Inflammatory macrophage (primary cell): ENCODE results near the gene PEX11B.

Experiments
- DNase-seq, 2 donors: peaks; one replicate each; pipeline ENCODE4 v3.0.0-alpha.2; 2020 to 2022
- total RNA-seq, 18 experiments: gene quantifications; one replicate each; lab custom pipeline; 2026; ENCODE audit warnings: mixed read lengths in 6 of 18, inconsistent platforms in 2 of 18; lab: John Stamatoyannopoulos, UW

Gene PEX11B, protein sequence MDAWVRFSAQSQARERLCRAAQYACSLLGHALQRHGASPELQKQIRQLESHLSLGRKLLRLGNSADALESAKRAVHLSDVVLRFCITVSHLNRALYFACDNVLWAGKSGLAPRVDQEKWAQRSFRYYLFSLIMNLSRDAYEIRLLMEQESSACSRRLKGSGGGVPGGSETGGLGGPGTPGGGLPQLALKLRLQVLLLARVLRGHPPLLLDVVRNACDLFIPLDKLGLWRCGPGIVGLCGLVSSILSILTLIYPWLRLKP
- total RNA-seq = 7.0 to 20.4 (median 14.5) reads per million in 18 experiments

DNA sequence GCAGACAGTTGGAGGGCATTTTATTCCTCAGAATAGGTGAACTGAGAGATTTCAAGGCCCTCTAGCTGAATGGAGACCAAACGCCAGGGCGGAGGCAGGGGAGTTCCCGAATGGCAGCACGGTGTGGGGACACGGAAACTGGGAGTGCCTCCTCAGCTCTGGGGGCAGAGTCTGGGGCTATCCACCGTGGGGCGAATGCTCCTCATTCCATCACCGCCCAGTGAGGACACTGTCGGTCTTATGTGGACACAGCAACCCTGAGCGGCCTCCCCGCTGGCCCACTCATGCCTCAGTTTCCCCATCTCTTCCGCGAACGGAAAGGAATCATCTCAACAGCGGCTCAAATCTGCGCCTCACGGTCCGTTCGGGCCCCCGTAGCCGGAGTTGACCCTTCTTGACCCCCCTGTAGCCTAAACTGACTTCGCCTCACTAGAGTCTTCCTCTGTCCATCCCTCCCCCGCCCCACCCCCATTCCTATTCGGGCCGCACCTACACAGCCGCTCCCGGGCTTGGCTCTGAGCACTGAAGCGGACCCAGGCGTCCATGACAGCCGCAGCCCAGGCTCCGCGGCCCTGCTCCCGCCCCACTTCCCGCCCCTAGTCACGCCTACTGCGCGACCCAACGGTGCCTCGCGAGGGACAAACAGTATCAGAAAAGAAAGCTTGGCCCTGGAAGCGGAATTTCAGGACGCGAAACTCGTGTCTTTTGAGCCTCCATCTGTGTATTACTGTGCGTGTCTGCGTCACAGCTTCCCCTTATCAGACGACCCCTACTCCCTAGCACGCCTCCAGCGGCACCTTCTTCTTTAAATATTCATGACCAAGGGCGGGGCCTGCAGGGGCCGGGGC is at the start of gene PEX11B:
Gene PEX11B (minus strand): TSS at position 574 of the 848 bp plus-strand sequence. CDS start 29 bp downstream, at position 545.
- DNase-seq = peak; percentile 91

DNA sequence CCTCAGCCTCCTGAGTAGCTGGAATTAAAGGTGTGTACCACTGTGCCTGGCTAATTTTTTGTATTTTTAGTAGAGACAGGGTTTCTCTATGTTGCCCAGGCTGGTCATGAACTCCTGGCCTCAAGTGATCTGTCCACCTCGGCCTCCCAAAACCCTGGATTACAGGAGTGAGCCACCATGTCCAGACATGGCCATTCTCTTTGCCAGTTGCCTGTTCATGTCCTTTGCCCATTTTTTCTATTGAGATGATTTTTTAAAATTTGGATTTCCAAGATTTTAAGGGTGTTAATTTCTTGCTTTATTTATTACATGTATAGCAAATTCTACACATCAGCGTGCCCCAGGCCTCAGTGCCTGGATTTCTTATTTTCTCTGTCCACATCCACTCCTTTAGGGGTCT is 48.8 kb upstream of the PEX11B start:
- peak in 1 of 2 donors; percentile 1 for DNase-seq

DNA sequence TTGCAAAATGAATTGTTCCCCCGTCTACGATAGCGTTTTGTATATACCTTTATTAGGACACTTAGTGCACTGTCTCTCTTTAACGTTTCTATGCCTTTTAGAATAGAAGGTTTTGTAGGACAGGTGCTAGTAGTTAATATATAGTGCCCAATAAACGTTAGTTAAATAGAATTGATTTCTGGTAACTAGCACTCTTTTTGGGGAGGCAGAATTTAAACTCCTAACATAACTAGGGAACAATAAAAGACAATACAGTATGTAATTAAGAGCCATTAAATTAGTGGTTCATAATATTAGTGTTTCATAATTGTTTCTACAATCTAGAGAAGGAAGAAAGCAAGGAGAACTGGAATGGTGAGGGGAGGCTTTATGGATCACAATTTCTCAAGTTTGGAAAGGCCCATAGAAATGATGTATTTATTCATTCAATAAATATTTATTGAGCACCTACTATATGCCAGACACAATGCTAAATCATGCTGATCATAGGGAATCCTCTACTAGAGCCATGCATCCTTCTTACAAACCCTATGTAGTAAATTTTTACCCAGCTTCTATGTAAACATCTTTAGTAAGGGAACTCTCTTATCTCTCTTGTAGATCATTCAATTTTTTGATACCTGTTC is 46.7 kb upstream of the PEX11B start:
- peak in 1 of 2 donors; percentile 0 for DNase-seq

DNA sequence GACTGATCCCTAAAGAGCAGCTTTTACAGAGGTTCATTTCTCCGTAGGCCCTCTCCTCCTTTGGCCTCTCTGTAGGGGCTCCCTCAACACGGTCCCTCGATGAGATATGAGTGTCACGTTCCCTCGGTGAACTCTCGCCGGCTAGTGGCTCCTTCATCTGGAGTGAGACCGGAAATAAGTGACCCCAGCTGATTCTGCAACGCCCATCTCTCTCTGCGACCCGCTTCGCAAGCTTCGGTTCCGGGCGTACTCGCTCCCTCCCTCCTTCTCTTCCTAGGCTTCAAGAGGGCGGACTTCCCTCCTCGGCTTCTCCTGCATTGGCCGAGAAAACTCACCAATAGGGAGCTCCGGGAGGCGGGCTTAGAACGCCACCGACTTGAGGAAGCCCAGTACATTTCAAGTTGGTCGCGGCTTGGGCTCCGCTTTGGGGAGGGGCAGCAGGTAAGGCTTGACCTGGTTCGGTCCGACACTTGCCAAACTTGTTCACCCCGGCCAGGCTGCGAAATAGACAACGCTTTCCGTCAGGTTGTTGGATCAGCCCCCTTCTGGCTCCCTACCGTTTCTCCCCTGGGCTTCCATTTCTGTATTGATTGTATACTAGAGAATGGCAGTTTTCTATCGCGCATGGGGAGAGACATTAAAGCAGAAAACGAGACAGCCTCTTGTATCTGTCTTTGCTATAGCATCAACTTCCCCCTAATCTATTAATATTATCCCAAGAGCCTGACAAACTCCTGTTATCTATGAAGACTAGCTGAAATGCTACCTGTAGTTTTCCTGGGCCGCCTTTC is 46.0 kb upstream of the PEX11B start, which contains the start of the genes ANKRD34A and POLR3GL:
Gene ANKRD34A (minus strand): TSS at position 248 of the 791 bp plus-strand sequence. CDS start 2,816 bp downstream, outside the sequence.
Gene POLR3GL (plus strand): TSS at position 363 of the 791 bp plus-strand sequence. CDS start 10,176 bp downstream, outside the sequence.
- DNase-seq = peak; percentile 94 to 95

DNA sequence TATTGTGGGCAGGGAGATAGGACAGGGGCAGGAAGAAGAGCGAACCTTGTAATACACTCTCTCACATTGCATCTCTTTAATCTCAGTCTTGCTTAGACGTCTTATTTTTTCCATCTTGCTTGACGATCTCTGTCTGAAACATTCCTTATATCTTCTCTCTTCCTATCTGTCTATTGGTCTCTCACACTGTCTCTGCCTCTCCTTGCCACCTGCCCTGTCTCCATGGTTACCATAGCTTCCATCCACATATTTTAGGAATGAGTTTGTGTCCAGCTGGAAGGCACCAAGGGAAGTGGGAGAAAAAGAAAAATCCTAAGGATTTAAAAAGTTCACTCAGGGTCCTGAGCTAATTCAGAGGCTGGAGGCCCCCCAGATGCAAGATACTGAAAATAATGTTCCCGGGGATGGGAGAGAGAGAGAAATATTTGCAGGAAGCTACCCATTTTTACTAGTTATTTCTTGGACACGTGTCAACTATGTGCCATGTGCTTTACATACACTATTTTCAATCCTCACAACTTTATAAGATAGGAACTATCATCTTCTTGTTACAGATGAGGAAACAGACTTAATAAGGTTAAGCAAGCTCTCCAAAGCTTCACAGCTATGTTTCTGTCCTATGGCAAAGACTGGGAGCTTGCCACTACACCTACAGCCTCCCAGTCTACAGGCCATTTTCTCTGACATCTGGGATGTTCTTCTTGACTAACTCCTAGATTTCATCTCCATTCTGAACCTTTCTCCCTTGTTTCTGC is 44.9 kb upstream of the PEX11B start:
- DNase-seq = peak in 1 of 2 donors; percentile 4

DNA sequence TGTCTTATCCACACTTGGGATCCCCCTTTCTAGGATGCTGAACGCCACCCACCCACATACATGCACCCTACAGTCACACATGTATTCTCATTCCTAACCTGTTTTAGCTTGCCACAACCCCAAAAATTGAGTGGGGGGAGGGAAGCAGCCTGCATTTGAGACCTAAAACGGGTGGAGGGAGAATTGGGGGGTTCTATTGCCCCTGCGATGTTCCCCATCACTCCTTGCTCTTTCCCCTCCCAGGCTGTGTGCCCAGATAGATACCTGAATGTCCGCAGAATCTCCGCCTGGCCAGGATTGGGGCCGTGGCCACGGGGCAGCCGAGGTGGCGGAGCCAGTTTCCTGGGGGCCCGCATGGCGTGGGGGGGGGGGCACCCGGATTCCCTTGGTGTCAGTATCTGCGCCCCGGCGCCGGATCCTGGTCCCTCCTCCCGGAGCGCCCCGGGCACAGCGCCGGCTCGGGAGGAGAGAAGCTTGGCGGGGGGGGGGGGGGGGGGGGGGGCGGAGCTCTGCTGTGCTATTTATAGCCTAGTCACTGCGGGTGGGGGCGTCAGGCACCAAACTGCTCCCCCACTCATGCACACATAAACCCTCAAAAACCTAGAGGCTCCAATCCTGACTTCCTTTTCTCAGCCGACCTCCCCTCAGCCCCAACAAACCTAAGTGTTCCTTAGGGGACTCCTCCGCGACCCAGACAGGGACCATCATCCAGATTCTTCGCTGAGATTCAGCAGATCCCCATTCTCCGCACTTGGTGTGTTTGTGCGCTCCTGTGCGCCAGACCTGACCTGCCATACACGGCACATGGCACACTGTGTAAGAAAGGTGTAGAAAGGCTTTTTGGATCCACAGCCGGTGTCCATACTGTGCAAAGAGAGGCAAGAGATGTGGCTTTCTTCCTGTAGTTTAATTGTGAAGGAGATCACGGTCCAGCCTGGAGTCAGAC is 43.9 kb upstream of the PEX11B start:
- peak in 1 of 2 donors; percentile 3 for DNase-seq

DNA sequence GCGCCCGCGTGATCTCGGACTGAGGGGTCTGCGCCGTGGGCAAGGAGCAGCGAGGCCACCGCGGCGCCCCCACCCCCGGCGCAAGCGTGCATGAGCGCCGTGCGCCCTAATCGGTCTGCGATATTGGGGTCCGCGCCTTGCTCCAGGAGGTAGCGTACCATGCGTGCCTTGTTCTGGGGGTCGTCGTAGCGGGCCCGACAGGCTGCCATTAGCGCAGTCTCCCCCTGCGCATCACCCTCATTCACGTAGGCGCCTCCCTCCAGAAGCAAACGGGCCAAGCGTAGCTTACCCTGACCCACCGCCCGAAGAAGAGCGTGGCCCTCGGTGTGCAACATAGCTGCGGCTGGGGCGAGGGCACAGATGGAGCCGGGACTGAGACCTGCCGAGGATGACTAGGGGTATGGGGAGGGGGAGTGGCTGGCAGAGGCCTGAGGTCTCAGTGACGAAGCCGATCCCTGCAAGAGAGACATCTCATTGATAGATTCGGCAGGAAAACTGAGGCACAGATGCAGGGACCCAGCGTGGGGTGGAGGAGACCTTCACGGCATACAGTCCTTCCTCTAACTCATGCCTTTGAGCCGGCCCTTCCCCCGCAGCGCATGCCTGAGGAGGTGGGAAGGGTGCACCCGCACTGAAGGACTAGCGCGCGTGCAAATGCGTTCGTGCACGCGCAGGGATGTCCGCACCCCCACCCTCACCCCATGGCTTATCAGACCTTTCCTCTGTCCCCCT is 43.1 kb upstream of the PEX11B start:
- peak in 1 of 2 donors; percentile 5 for DNase-seq

DNA sequence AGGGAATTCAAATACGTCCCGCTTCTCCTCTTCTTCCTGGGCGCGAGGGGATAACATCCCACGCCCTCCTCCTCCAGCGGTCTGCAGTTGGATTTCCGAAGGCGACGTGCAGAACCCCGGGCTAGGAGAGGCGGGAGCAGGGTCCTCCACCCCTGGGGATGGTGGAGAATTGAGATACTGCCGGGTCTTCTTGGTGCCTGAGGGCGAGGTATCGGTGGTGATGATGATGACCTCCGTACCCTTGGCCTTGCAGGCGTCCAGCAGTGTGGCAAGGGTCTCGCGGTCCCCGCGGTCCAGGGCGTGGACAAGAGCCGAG is 42.5 kb upstream of the PEX11B start:
- no peak for DNase-seq

DNA sequence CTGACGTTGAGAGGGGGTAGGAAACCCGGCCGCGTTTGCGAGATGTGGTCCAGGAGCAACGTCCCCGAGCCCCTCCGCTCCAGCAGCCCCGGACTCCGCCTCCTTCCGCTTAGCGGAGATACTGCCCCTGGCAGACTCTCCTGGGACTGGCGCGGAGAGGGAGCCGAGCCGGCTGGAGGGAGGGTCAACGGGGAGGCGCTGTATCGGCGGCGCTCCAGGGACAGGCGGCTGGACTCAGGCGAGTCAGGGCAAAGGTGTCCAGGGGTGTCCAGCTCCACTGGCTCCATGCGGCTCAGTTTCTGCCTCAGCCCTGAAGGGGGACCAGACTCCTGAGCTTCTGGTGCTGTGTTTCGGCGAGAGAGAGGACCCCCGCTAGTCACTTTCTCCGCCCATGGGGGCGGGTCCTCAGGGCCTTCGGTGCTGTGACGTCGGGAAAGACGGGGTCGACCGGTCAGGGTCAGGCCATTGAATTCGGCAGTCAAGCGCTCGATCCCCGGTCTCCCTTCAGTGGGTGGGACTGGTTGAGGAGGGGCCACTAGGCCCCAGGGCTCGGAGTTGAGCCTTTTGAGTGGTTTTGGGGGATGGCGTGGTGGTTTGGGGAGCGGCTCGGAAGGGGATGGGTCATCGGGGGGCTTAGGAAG is 42.1 kb upstream of the PEX11B start:
- DNase-seq = peak; percentile 29 to 40

DNA sequence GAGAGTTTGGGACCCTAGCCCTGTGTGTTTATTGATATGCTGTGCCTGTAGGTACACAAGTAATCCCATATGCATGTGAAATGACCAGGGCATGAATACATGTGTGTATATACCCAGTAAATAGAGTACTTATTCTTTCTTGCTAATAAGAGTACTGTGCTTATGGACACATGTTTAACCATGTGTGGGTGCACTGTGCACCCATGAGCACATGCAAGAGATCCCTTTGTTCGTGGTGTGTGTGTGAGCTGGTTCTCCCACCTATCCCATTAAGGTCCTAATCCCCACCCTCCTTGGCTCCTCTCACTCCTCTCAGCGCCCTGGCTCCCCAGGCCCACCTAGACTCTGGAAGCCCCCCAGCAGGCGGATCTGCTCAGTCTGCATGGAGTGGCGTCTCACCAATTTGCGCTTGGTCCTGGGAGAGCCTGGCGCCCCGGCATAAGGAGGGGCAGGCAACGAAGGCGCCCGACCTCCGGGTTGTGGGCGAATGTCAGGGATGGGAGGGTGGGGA is 41.5 kb upstream of the PEX11B start:
- DNase-seq = no peak

DNA sequence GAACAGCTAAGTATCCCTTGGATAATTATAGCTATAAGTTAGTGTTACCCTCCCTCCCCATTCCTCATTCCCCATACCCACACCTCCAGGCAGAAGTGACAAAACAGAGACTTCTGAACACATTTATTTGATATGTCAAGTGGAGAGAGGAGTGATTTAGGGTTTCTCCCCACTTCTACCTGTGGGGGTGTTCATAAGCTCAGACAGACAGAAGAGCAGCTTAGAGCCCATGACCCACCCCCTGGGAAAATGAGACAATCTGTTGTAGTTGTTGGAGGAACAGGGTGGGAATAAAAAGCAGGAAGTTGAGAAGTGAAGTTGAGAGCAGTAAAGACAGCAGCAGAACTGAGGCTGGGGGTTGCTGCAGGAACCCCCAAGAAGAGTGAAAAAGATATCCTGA is 40.8 kb upstream of the PEX11B start:
- no peak for DNase-seq

DNA sequence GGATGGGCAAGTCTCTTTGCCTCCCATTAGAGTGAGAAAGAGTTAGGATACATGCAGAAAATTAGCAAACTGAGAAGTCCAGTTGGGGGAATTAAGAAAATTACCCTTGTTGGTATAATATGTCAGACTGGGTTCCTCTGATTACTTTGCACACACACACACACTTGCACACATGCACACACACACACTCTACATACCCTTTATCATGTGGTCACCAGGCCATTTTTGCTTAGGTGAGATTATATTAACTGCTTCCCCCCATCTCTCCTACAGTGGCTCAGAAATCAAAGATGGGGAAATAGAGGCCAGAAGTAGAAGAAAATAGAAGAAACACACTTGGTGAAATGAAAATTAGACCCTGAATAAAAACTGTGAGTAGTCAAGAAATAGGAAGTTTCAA is 40.2 kb upstream of the PEX11B start:
- no peak for DNase-seq

DNA sequence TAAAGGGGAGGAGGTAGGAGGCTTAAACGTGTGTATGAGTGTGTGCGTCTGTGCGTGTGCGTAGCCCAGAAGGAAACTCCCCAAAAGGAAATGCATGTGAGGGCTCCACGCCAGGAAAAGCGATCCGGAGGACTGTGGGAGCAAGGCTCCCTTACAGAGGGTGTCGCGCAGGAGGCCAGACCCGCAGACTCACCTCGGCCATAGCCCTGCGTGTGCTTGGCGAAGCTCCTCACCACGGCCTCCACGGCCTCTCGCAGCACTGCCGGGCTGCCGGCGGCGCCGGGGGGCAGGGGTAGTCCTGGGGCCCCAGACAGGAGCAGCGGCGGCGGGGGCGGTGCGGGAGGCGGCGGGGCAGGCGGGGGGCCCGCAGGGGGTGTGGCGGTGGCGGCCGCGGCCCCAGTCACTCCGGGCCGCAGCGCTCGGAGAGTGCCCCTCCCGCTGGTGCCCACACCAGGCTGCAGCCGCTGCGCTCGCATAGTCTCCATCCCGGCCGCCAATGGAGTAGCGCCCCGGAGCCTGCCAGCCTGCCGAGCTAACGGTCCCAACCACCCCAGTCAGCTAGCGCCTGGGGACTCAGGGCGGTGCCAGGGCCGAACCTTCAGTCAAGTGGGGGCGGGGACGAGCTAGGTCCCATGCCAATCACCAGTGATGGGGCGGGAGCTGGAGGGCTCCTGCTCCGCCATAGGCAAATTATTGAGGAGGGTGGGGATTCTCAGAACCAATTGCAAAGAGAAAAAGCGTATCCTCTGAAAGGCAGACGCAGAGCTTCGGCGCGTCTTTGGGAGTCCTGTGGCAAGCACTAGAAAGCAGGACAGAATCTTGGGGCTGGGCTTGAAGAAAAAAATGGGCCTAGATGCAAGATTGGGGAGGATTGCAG is 39.2 kb upstream of the PEX11B start, which contains the start of gene LIX1L:
Gene LIX1L (minus strand): TSS at position 575 of the 877 bp plus-strand sequence. CDS start 90 bp downstream, at position 485.
- peak; percentile 97 to 98 for DNase-seq

DNA sequence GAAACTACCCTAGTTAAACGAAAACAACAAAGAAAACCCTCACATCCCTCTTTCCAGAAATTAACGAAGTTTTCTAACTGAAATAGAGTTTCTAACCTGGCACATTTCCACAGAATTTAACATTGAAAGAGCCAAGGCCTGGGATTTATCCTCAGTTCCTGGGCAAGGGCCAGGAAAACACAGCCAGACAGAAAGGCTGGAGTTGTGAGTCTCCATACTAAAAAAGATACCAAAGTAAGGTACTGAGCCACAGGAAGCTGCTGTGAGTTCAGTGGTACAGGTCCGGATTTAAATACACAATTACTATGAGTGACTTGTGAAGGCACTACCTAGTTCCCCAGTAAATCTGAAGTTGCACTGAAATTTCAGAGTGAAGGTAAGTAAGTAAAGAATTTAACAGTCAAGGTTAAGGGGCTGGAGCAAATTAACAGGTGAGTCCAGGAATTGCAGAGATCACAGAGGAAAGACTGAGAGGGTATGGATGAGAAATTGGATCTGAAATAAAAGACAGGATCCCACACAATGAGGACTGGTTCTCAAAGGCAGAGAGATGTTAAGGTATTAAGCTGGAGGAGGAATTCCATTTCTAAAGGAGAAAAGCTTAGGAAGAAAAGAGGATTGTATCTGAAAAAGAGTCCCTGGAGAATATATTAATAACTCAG is 38.4 kb upstream of the PEX11B start:
- DNase-seq = no peak

DNA sequence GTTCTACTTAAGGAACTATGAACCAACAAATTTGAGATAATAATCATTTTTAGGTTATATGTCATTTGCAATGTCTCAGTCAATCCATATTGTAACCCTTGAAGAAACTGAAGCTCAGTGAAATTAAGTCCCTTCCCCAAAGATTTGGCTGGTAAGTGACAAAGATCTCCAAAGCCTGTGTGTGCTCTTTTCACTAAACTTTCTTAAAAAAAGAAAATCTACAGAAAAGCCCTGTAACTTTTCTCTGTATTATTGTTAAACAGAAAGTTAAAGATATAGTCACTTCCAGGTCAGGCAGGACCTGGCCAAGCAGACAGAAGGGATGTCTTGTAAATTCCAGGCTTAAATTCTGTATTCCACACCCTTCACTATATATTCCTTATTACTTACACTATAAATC is 37.8 kb upstream of the PEX11B start:
- no peak for DNase-seq

DNA sequence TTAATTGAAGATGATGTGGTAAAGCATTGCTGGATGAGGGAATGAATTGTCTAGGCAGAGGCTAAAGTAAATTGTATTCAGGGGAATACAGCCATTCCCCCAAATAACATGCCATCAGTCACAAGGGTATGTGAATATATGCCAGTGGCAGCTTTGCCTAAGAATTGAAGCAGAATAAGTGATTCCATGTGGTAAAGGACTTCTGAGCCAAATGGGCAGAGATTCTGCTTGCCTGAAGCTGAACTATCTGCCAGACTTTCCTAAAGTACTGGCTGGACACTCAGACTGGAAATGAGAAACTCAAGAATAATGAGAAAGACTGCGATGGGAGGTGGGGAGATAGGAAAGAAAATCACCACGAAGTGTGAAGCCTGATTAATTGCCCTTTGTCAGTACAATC is 36.9 kb upstream of the PEX11B start:
- DNase-seq = no peak

DNA sequence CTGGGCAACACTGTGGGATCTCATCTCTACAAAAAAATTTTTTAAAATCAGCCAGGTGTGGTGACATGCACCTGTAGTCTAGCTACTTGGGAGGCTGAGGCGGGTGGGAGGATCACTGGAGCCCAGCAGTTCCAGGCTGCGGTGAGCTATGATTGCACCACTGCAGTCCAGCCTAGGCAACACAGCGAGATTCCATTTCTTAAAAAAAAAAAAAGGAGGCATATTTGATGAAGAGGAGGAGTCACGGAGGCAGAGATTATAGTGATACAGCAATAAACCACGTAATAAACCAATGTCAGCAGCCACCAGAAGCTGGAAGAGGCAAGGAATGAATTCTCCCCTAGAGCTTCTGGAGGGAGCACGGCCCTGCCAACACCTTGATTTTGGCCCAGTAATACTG is 35.3 kb upstream of the PEX11B start:
- no peak for DNase-seq
